ENCODE results near the gene MMAB. TPM values are rescaled to one million over a fixed set of nuclear protein-coding genes. Genes with fewer than 3 reads are reported as not detected.

The MMAB gene
- total RNA-seq, 1 donor from 2014 or later: 62.8 TPM

DNA sequence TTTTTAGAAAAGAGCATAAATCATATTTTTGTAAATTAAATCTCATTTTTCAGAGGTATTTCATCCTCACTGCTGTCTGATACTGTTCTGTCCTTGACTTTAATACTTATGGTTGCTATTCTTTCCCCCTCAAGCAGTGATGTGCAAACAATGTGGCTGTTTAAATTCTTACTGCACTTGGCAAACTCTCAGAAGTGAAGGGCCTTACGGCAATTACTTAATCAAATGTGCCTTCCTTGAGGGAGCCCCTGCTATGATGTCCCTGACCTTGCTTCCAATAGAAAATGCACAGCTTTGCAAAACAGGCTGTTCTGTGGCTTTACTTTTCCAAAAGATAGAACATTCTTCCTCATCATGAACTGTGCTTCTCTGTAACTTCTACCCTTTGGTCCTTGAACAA is 60.7 kb downstream of the MMAB start:
- no peak overlapping the region for H3K27ac Mint-ChIP-seq

GRCh38 chr12:109510196-109510595 is 63.1 kb downstream of the MMAB start:
- ATAC-seq (ENCODE audit: low read depth) (no peak), DNase-seq (no peak)
- peaks cover 92% of the 10 kb centered on the region for H3K36me3 Mint-ChIP-seq (ENCODE audit: low read depth)
- TF ChIP-seq, protein P1, sequence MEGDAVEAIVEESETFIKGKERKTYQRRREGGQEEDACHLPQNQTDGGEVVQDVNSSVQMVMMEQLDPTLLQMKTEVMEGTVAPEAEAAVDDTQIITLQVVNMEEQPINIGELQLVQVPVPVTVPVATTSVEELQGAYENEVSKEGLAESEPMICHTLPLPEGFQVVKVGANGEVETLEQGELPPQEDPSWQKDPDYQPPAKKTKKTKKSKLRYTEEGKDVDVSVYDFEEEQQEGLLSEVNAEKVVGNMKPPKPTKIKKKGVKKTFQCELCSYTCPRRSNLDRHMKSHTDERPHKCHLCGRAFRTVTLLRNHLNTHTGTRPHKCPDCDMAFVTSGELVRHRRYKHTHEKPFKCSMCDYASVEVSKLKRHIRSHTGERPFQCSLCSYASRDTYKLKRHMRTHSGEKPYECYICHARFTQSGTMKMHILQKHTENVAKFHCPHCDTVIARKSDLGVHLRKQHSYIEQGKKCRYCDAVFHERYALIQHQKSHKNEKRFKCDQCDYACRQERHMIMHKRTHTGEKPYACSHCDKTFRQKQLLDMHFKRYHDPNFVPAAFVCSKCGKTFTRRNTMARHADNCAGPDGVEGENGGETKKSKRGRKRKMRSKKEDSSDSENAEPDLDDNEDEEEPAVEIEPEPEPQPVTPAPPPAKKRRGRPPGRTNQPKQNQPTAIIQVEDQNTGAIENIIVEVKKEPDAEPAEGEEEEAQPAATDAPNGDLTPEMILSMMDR (IDR thresholded peaks at IDR 0.05): no peak
- H3K27me3 Mint-ChIP-seq: no peaks in the 10 kb centered on the region
- CTCF ChIA-PET: no interaction called here
- H3K27ac Mint-ChIP-seq: no peak overlapping the region
- POLR2A ChIA-PET: no interaction called here
- no peaks in the 10 kb centered on the region for H3K9me3 Mint-ChIP-seq
- no peaks in the 10 kb centered on the region for H3K4me1 Mint-ChIP-seq
- H3K4me3 Mint-ChIP-seq: no peak overlapping the region
- intact Hi-C loops (cut with micrococcal nuclease): no loop called here

More for the DNA sequence above, 60.7 kb downstream of the MMAB start:
- Mint-ChIP-seq H3K4me1 (no peaks in the 10 kb centered on the region), H3K9me3 (no peaks in the 10 kb centered on the region), H3K4me3 (no peak overlapping the region), H3K27me3 (no peaks in the 10 kb centered on the region), H3K36me3 (ENCODE audit: low read depth) (peaks cover 89% of the 10 kb centered on the region)
- DNase-seq: no peak
- TF ChIP-seq, protein P1 (IDR thresholded peaks at IDR 0.05): no peak
- ChIA-PET CTCF (no interaction called here), POLR2A (no interaction called here)
- intact Hi-C loops (cut with micrococcal nuclease): no loop called here
- ATAC-seq (ENCODE audit: low read depth): no peak

DNA sequence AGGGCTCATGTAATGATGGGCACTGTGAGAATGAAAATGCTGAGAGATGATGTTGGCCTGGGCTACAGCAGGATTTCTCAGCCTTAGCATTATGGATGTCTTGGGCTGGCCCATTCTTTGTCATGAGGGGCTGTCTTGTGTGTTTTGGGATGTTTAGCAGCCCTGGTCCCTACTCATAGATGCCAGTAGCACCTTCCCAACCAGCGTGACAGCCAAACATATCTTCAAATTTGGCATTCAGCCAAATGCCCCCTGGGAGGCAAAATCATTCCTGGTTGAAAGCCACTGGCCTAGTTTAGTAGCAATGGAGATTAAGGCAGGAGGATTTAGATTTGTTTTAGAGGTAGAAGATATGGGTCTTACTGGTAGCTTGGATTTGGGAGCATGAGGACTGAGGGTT is 69.2 kb downstream of the MMAB start:
- DNase-seq: no peak
- ATAC-seq (ENCODE audit: low read depth): no peak
- H3K4me1 Mint-ChIP-seq: no peaks in the 10 kb centered on the region
- no peaks in the 10 kb centered on the region for H3K9me3 Mint-ChIP-seq
- intact Hi-C loops (cut with micrococcal nuclease): no loop called here
- no peak overlapping the region for H3K4me3 Mint-ChIP-seq
- ChIA-PET CTCF (no interaction called here), POLR2A (no interaction called here)
- H3K36me3 Mint-ChIP-seq (ENCODE audit: low read depth): peaks cover 89% of the 10 kb centered on the region
- TF ChIP-seq, protein P1 (IDR thresholded peaks at IDR 0.05): no peak
- no peaks in the 10 kb centered on the region for H3K27me3 Mint-ChIP-seq
- no peak overlapping the region for H3K27ac Mint-ChIP-seq

Other genes starting within 250 kb of the MMAB start
- gene MYO1H, start 225.6 kb downstream of the MMAB start, total RNA-seq: not detected in 2 replicates
- 32.7 and 38.7 TPM in 2 replicates for gene KCTD10, start 96.2 kb downstream of the MMAB start, total RNA-seq
- 35.4 and 36.9 TPM in 2 replicates for gene UBE3B, start 95.9 kb downstream of the MMAB start, total RNA-seq
- 28.5 and 30.3 TPM in 2 replicates for gene MVK, start 290 bp upstream of the MMAB start, total RNA-seq
- gene FAM222A, start 140.3 kb upstream of the MMAB start, total RNA-seq: 0.73 and 1.6 TPM in 2 replicates